HCT116 (cell line): ENCODE data around the gene SEC14L3. TPM values are rescaled to one million over a fixed set of nuclear protein-coding genes. Genes with fewer than 3 reads are reported as not detected.
A peak's percentile ranks its signal among the peaks of the same experiment; 100 is the strongest.

Experiments
- ATAC-seq: fragments of 200-7000 bp; cut with Tn5 transposase; 2 replicates; pipeline ENCODE4 v1.9.1; 2020; ENCODE audit warnings: mild to moderate bottlenecking, moderate library complexity
- BruUV-seq: library from RNA; stranded (reverse); fragments of 400-500 nt; replicated peaks from 2 replicates; lab custom pipeline; 2021; lab: Mats Ljungman, UMichigan
- CTCF ChIA-PET: fragments of 300-600 bp; sonication (Branson Sonifier 250); formaldehyde crosslinking; loops from one replicate; lab custom pipeline; 2021; ENCODE audit warnings: antibody characterized with exemption; lab: Charles Lee
- POLR2A ChIA-PET: fragments of 300-600, 350-600 bp; sonication (Branson Sonifier 250); formaldehyde crosslinking; loops from one replicate; lab custom pipeline; 2021; ENCODE audit warnings: antibody characterized with exemption; lab: Charles Lee
- RAD21 ChIA-PET, 2 experiments: fragments of 300-600 bp; sonication (Branson Sonifier 250); formaldehyde crosslinking; loops; one replicate each; lab custom pipeline; 2023; ENCODE audit warnings: low total read pairs in 2 of 2; ENCODE audit not compliant: uncharacterized antibody in 2 of 2, unreplicated experiment in 2 of 2, low non-redundant PET in 1 of 2; lab: Charles Lee
- DNase-seq: peaks from one replicate; pipeline ENCODE4 v3.0.0-alpha.2; 2010; ENCODE audit warnings: low read depth, low spot score
- H2AFZ ChIP-seq: fragments of 200-600 bp; shearing (Covaris generic), sonication (generic); 2 replicates; pipeline ENCODE4 v1.6.1; 2017; ENCODE audit warnings: low read depth, mixed run types, mixed read lengths, antibody characterized with exemption, low read length; ENCODE audit not compliant: poor library complexity, severe bottlenecking
- H3K27ac ChIP-seq: 2 replicates; pipeline ENCODE4 v1.5.1; 2012; ENCODE audit warnings: low read depth, low read length
- H3K27me3 ChIP-seq: fragments of 200-600 bp; sonication (generic); 2 replicates; pipeline ENCODE4 v1.6.1; 2016; ENCODE audit warnings: mixed run types, low read length, mixed read lengths; ENCODE audit not compliant: insufficient read depth
- H3K36me3 ChIP-seq, 2 experiments: fragments of 200-500 bp in 1 of 2; fragments of 200-600 bp in 1 of 2; sonication (Bioruptor generic) in 1 of 2; sonication (generic) in 1 of 2; 2 replicates each; pipeline versions ENCODE4 v1.5.1 to v1.6.1; 2014 to 2016; ENCODE audit warnings: low read length in 2 of 2, inconsistent platforms in 1 of 2, mixed read lengths in 1 of 2, mixed run types in 1 of 2; ENCODE audit not compliant: insufficient read depth in 2 of 2, control insufficient read depth in 1 of 2
- H3K4me1 ChIP-seq, 2 experiments: fragments of 200-600 bp in 1 of 2; sonication (generic) in 1 of 2; 2 replicates each; pipeline versions ENCODE4 v1.5.1 to v1.6.1; 2012 to 2017; ENCODE audit warnings: low read length in 2 of 2, inconsistent platforms in 1 of 2, mild to moderate bottlenecking in 1 of 2, mixed read lengths in 1 of 2, mixed run types in 1 of 2, moderate library complexity in 1 of 2; ENCODE audit not compliant: insufficient read depth in 2 of 2, control insufficient read depth in 1 of 2
- H3K4me2 ChIP-seq: fragments of 200-600 bp; sonication (generic); 2 replicates; pipeline ENCODE4 v1.6.1; 2017; ENCODE audit warnings: mixed run types, low read length, mixed read lengths
- H3K4me3 ChIP-seq, 2 experiments: fragments of 200-600 bp in 1 of 2; sonication (generic) in 1 of 2; replicated peaks in 1 of 2; 2 replicates each; pipeline ENCODE4 v1.5.1; 2011 to 2016; ENCODE audit warnings: low read length in 2 of 2, control low read depth in 1 of 2, low read depth in 1 of 2, mild to moderate bottlenecking in 1 of 2, mixed read lengths in 1 of 2, mixed run types in 1 of 2
- H3K79me2 ChIP-seq: fragments of 200-600 bp; sonication (generic); 2 replicates; pipeline ENCODE4 v1.6.1; 2017; ENCODE audit warnings: mild to moderate bottlenecking, mixed run types, low read length, moderate library complexity, mixed read lengths; ENCODE audit not compliant: insufficient read depth
- H3K9ac ChIP-seq: fragments of 200-600 bp; sonication (generic); 2 replicates; pipeline ENCODE4 v1.6.1; 2016; ENCODE audit warnings: low read length, mixed read lengths
- H3K9me2 ChIP-seq: fragments of 200-600 bp; sonication (generic), shearing (Covaris generic); 2 replicates; pipeline ENCODE4 v1.6.1; 2017; ENCODE audit warnings: mixed run types, mild to moderate bottlenecking, moderate library complexity; ENCODE audit not compliant: insufficient read depth
- H3K9me3 ChIP-seq, 2 experiments: fragments of 200-500 bp in 1 of 2; fragments of 200-600 bp in 1 of 2; sonication (Bioruptor generic) in 1 of 2; sonication (generic) in 1 of 2; 2 replicates each; pipeline ENCODE4 v1.6.1; 2014 to 2017; ENCODE audit warnings: low read length in 2 of 2, mixed read lengths in 2 of 2, inconsistent platforms in 1 of 2, low read depth in 1 of 2, mild to moderate bottlenecking in 1 of 2, mixed run types in 1 of 2, moderate library complexity in 1 of 2; ENCODE audit not compliant: control insufficient read depth in 1 of 2, insufficient read depth in 1 of 2
- H4K20me1 ChIP-seq: fragments of 200-600 bp; sonication (generic), shearing (Covaris generic); 2 replicates; pipeline ENCODE4 v1.6.1; 2017; ENCODE audit warnings: mixed run types, mild to moderate bottlenecking, moderate library complexity; ENCODE audit not compliant: insufficient read depth
- CBX3 ChIP-seq: IDR thresholded peaks from 2 replicates; pipeline ENCODE4 v1.6.1; 2012; ENCODE audit warnings: low read depth
- CEBPB ChIP-seq: IDR thresholded peaks from 2 replicates; pipeline ENCODE4 v1.6.1; 2012; ENCODE audit warnings: low read depth
- EZH2phosphoT487 ChIP-seq: fragments of 200-600 bp; IDR thresholded peaks from 2 replicates; pipeline ENCODE4 v1.6.1; 2018; ENCODE audit warnings: antibody characterized with exemption, borderline replicate concordance
- FOSL1 ChIP-seq: IDR thresholded peaks from 2 replicates; pipeline ENCODE4 v1.6.1; 2012; ENCODE audit warnings: low read depth
- JUND ChIP-seq: IDR thresholded peaks from 2 replicates; pipeline ENCODE4 v1.6.1; 2012
- POLR2AphosphoS5 ChIP-seq: IDR thresholded peaks from 2 replicates; pipeline ENCODE4 v1.6.1; 2011; ENCODE audit warnings: mild to moderate bottlenecking, low read depth, low read length, moderate library complexity
- RAD21 ChIP-seq: IDR thresholded peaks from 2 replicates; pipeline ENCODE4 v1.6.1; 2012; ENCODE audit warnings: low read depth, mild to moderate bottlenecking
- SIN3A ChIP-seq: IDR thresholded peaks from 2 replicates; pipeline ENCODE4 v1.6.1; 2012; ENCODE audit warnings: low read depth
- SP1 ChIP-seq: IDR thresholded peaks from 2 replicates; pipeline ENCODE4 v1.6.1; 2012; ENCODE audit warnings: low read depth
- SRF ChIP-seq: IDR thresholded peaks from 2 replicates; pipeline ENCODE4 v1.6.1; 2012; ENCODE audit warnings: low read depth
- YY1 ChIP-seq: IDR thresholded peaks from 2 replicates; pipeline ENCODE4 v1.6.1; 2011; ENCODE audit warnings: low read length, low read depth, moderate library complexity, mild to moderate bottlenecking; ENCODE audit not compliant: insufficient replicate concordance; ENCODE audit errors: extremely low read depth
- ZFX ChIP-seq: fragments of 450-650 bp; IDR thresholded peaks from 2 replicates; pipeline ENCODE4 v1.6.1; 2017
- ZNF274 ChIP-seq: fragments of 200-500 bp; sonication (Bioruptor generic); IDR thresholded peaks from 2 replicates; pipeline ENCODE4 v1.6.1; 2014; ENCODE audit warnings: mild to moderate bottlenecking, low read depth, low read length, inconsistent platforms
- intact Hi-C: fragments of 100-400 bp; cut with micrococcal nuclease; formaldehyde crosslinking; loops from 2 replicates; pipeline ENCODE4 v1.10.0; 2022
- total RNA-seq: library from RNA; stranded (reverse); gene quantifications from one replicate; pipeline ENCODE4 v1.2.1, GENCODE V29; 2021; ENCODE audit not compliant: unreplicated experiment
- TF ChIP-seq, protein P1 (sequence below), 3 experiments: fragments of 200-600 bp in 1 of 3; sonication (generic) in 1 of 3; IDR thresholded peaks in 2 of 3; conservative IDR thresholded peaks in 1 of 3; 2 replicates each; pipeline ENCODE4 v1.5.1; 2012 to 2017; ENCODE audit warnings: low read depth in 2 of 3, low read length in 2 of 3, antibody characterized with exemption in 1 of 3, borderline replicate concordance in 1 of 3, control low read depth in 1 of 3, mild to moderate bottlenecking in 1 of 3, mixed read lengths in 1 of 3, mixed run types in 1 of 3, moderate library complexity in 1 of 3; ENCODE audit not compliant: insufficient read depth in 1 of 3
- TF ChIP-seq, protein P2 (sequence below): IDR thresholded peaks from 2 replicates; pipeline ENCODE4 v1.6.1; 2012
- TF ChIP-seq, protein P3 (sequence below): IDR thresholded peaks from 2 replicates; pipeline ENCODE4 v1.6.1; 2012; ENCODE audit warnings: low read depth
- TF ChIP-seq, protein P4 (sequence below): IDR thresholded peaks from 2 replicates; pipeline ENCODE4 v1.6.1; 2011; ENCODE audit warnings: mild to moderate bottlenecking, low read length, moderate library complexity; ENCODE audit not compliant: insufficient replicate concordance; ENCODE audit errors: extremely low read depth

The SEC14L3 gene
- total RNA-seq, 1 experiment from 2014 or later: not detected

DNA sequence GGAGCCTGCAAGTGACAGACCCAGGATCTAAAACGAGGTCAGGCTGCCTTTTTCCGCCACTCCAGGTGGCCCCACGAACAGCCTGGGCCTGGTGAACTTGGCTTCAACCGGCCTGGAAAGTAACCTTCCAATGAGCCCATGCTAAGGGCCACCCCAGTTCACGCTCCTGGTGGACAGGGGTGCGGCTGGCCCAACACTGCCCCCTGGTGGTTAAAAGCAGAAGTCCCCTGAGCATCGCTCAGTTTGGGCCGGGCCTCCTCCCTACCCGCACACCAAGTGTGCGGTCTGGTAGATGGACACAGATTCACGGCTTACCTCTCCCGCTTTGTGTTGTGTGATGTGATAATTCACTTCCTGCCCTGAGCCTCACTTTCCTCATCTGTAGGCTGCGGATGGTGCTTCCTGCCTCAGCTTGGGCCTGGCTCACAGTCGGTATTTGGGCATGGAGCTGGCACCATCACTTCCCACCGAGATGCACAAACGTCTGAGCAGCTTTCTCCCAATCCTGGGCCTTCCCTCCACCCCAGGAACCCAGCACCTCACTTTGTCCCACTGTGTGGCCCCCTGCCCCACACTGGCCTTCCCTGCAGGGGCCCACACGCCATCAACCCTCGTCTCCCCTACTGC is 13.7 kb upstream of the SEC14L3 start:
- TF ChIP-seq, protein P1, sequence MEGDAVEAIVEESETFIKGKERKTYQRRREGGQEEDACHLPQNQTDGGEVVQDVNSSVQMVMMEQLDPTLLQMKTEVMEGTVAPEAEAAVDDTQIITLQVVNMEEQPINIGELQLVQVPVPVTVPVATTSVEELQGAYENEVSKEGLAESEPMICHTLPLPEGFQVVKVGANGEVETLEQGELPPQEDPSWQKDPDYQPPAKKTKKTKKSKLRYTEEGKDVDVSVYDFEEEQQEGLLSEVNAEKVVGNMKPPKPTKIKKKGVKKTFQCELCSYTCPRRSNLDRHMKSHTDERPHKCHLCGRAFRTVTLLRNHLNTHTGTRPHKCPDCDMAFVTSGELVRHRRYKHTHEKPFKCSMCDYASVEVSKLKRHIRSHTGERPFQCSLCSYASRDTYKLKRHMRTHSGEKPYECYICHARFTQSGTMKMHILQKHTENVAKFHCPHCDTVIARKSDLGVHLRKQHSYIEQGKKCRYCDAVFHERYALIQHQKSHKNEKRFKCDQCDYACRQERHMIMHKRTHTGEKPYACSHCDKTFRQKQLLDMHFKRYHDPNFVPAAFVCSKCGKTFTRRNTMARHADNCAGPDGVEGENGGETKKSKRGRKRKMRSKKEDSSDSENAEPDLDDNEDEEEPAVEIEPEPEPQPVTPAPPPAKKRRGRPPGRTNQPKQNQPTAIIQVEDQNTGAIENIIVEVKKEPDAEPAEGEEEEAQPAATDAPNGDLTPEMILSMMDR (IDR thresholded peaks at IDR 0.05 in 2 of 3, conservative IDR thresholded peaks at IDR 0.05 in 1 of 3; ENCODE audit: borderline replicate concordance in 1 of 3, insufficient read depth in 1 of 3, low read depth in 2 of 3, low read length in 2 of 3): peak; percentile 77 to 95 (median 85)
- TF ChIP-seq EZH2phosphoT487 (no peak), RAD21 (peak; percentile 85), SIN3A (no peak), SRF (no peak), CEBPB (no peak), YY1 (peak; percentile 15), ZNF274 (no peak), POLR2AphosphoS5 (0 out of 2 replicates have a peak, but pooled peaks have one; percentile 22), FOSL1 (no peak), ZFX (no peak), JUND (no peak), CBX3 (no peak), SP1 (no peak)
- TF ChIP-seq, protein P2, sequence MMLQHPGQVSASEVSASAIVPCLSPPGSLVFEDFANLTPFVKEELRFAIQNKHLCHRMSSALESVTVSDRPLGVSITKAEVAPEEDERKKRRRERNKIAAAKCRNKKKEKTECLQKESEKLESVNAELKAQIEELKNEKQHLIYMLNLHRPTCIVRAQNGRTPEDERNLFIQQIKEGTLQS: no peak
- TF ChIP-seq, protein P3, sequence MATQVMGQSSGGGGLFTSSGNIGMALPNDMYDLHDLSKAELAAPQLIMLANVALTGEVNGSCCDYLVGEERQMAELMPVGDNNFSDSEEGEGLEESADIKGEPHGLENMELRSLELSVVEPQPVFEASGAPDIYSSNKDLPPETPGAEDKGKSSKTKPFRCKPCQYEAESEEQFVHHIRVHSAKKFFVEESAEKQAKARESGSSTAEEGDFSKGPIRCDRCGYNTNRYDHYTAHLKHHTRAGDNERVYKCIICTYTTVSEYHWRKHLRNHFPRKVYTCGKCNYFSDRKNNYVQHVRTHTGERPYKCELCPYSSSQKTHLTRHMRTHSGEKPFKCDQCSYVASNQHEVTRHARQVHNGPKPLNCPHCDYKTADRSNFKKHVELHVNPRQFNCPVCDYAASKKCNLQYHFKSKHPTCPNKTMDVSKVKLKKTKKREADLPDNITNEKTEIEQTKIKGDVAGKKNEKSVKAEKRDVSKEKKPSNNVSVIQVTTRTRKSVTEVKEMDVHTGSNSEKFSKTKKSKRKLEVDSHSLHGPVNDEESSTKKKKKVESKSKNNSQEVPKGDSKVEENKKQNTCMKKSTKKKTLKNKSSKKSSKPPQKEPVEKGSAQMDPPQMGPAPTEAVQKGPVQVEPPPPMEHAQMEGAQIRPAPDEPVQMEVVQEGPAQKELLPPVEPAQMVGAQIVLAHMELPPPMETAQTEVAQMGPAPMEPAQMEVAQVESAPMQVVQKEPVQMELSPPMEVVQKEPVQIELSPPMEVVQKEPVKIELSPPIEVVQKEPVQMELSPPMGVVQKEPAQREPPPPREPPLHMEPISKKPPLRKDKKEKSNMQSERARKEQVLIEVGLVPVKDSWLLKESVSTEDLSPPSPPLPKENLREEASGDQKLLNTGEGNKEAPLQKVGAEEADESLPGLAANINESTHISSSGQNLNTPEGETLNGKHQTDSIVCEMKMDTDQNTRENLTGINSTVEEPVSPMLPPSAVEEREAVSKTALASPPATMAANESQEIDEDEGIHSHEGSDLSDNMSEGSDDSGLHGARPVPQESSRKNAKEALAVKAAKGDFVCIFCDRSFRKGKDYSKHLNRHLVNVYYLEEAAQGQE: no peak
- TF ChIP-seq, protein P4, sequence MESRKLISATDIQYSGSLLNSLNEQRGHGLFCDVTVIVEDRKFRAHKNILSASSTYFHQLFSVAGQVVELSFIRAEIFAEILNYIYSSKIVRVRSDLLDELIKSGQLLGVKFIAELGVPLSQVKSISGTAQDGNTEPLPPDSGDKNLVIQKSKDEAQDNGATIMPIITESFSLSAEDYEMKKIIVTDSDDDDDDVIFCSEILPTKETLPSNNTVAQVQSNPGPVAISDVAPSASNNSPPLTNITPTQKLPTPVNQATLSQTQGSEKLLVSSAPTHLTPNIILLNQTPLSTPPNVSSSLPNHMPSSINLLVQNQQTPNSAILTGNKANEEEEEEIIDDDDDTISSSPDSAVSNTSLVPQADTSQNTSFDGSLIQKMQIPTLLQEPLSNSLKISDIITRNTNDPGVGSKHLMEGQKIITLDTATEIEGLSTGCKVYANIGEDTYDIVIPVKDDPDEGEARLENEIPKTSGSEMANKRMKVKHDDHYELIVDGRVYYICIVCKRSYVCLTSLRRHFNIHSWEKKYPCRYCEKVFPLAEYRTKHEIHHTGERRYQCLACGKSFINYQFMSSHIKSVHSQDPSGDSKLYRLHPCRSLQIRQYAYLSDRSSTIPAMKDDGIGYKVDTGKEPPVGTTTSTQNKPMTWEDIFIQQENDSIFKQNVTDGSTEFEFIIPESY: no peak
- TF ChIP-seq, all 23 proteins: peak for 4
- Histone ChIP-seq H3K27ac (no peak overlapping the region; the same call in 1 of the 2 replicates), H3K27me3 (no peaks in the 10 kb centered on the region), H3K9ac (no peak overlapping the region), H3K79me2 (no peaks in the 10 kb centered on the region), H3K4me2 (no peak overlapping the region), H3K36me3 (no peaks in the 10 kb centered on the region), H3K9me3 (no peaks in the 10 kb centered on the region), H3K4me1 (peaks cover 0 to 7% of the 10 kb centered on the region in 2 experiments; a peak in 2 of 4 replicates), H3K9me2 (no peaks in the 10 kb centered on the region), H2AFZ (no peak overlapping the region), H4K20me1 (no peaks in the 10 kb centered on the region), H3K4me3 (no peak overlapping the region)
- ChIA-PET RAD21 (interaction anchor here in 1 of 2 experiments (1.1 kb wide), 1 partner anchor 40 kb away, joined by 4 read pairs; no protein-coding TSS in a partner anchor), CTCF (interaction anchor here (0.6 to 1.9 kb wide), 9 partner anchors 8 to 692 kb away, joined by 3 to 5 read pairs (median 4); partner anchors contain the start of gene MTFP1), POLR2A (no interaction called here)
- DNase-seq: peak; percentile 28
- peak; percentile 99 for ATAC-seq
- intact Hi-C loops: loop anchor here (1.0 kb wide), 2 partner anchors 40 to 94 kb away; no protein-coding TSS in a partner anchor
- no TSS peak for BruUV-seq
